ENCODE data around the gene ZSCAN4.
A peak's percentile ranks its signal among the peaks of the same experiment; 100 is the strongest.

Gene ZSCAN4

DNA sequence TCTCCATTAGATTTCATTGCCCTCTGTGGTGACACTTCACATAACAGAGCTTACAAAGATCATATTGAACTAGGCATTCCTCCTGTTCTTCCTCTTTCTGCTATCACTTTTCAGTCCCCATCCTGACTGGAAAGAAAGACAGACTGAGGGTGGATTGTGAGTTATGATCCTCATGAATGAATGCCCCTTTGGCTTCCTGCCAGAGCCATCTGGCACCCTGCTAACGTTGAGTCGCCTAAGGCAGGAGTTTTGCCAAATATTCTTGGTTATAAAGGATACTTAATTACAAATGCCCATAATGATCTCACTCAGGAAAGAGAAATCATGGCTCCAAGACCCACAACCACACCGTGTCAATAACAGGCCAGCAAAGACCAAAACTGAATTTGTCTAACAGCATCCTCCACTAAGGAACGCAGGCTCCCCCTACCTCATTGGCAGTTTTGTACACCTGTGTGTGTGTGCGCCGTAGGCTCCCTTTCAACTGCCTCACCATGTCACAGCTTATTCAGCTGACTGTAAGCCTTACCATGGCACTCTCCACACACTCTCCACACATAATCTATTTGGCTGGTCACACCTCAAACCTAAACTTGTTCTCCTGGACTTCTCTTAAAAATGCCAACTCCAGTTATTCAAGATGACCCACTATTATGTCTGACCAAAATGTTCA is 20.3 kb upstream of the ZSCAN4 start:
- DNase-seq (ENCODE audit: low read depth, low spot score) = no peak
- Histone ChIP-seq H3K4me1 (ENCODE audit: control insufficient read depth, insufficient read depth, low read length) (no peaks in the 10 kb centered on the region), H3K27me3 (ENCODE audit: control insufficient read depth, insufficient read depth, low read length) (no peaks in the 10 kb centered on the region), H3K9me3 (ENCODE audit: control insufficient read depth, insufficient read depth, low read length) (no peaks in the 10 kb centered on the region), H3K27ac (ENCODE audit: low read length) (no peak overlapping the region), H3K36me3 (ENCODE audit: control insufficient read depth, insufficient read depth, low read length) (no peaks in the 10 kb centered on the region), H3K4me3 (ENCODE audit: low read length) (no peak overlapping the region)
- no CpG with 5 or more reads among the region's 6 CpGs for WGBS (ENCODE audit: insufficient coverage, insufficient read length)

DNA sequence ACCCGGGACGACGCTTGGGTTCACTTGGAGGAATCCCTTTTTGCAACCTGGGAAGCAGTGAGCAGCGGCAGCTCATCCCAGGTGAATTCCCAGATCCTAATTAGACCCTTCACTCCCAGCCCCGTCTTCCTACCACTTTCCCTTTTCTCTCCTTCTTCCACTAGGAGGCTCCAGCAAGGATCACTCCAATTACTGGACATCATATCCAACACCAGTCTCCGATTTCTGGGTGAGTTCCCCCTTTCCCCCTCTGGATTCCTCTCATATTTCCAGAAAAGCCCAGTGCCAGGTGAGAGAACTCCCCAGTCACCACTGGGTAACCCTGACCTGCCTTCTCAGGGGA is 17.1 kb upstream of the ZSCAN4 start:
- Histone ChIP-seq H3K36me3 (ENCODE audit: control insufficient read depth, insufficient read depth, low read length) (no peaks in the 10 kb centered on the region), H3K4me3 (ENCODE audit: low read length) (no peak overlapping the region), H3K27me3 (ENCODE audit: control insufficient read depth, insufficient read depth, low read length) (no peaks in the 10 kb centered on the region), H3K27ac (ENCODE audit: low read length) (no peak overlapping the region), H3K9me3 (ENCODE audit: control insufficient read depth, insufficient read depth, low read length) (peaks cover 2% of the 10 kb centered on the region; the same call in 1 of the 2 replicates), H3K4me1 (ENCODE audit: control insufficient read depth, insufficient read depth, low read length) (no peaks in the 10 kb centered on the region)
- DNase-seq (ENCODE audit: low read depth, low spot score) = no peak
- WGBS (ENCODE audit: insufficient coverage, insufficient read length) = no CpG with 5 or more reads among the region's 6 CpGs

GRCh38 chr19:57653689-57654088 is 15.0 kb upstream of the ZSCAN4 start:
- no peak for DNase-seq (ENCODE audit: low read depth, low spot score)
- no peaks in the 10 kb centered on the region for H3K36me3 ChIP-seq (ENCODE audit: control insufficient read depth, insufficient read depth, low read length)
- WGBS (ENCODE audit: insufficient coverage, insufficient read length) = no CpG with 5 or more reads among the region's 2 CpGs

DNA sequence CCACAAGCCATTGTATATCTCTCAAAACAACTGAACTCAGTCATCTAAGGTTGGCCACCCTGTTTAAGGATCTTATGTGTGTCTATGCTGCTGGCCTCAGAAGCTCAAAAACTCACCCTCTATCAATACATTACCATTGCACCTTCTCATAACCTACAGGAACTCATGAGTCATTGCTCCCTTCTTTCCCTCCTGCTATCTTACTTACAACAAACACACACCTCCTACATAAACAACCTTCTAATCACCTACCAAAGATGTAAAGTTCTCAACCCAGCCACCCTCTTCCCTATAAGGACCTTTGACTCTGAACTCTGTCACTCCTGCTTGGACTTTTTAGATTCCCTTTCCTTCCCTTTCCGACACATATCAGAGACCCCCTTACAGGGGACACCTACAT is 13.3 kb upstream of the ZSCAN4 start:
- Histone ChIP-seq H3K4me3 (ENCODE audit: low read length) (no peak overlapping the region), H3K27ac (ENCODE audit: low read length) (no peak overlapping the region), H3K4me1 (ENCODE audit: control insufficient read depth, insufficient read depth, low read length) (no peaks in the 10 kb centered on the region), H3K27me3 (ENCODE audit: control insufficient read depth, insufficient read depth, low read length) (no peaks in the 10 kb centered on the region), H3K36me3 (ENCODE audit: control insufficient read depth, insufficient read depth, low read length) (no peaks in the 10 kb centered on the region), H3K9me3 (ENCODE audit: control insufficient read depth, insufficient read depth, low read length) (peaks cover 2% of the 10 kb centered on the region; the same call in 1 of the 2 replicates)
- no CpG with 5 or more reads among the region's 1 CpG for WGBS (ENCODE audit: insufficient coverage, insufficient read length)
- no peak for DNase-seq (ENCODE audit: low read depth, low spot score)

More at GRCh38 chr19:57653689-57654088, 15.0 kb upstream of the ZSCAN4 start:
- H3K27ac ChIP-seq (ENCODE audit: low read length) = no peak overlapping the region
- peaks cover 2% of the 10 kb centered on the region; the same call in 1 of the 2 replicates for H3K9me3 ChIP-seq (ENCODE audit: control insufficient read depth, insufficient read depth, low read length)
- no peaks in the 10 kb centered on the region for H3K27me3 ChIP-seq (ENCODE audit: control insufficient read depth, insufficient read depth, low read length)
- H3K4me1 ChIP-seq (ENCODE audit: control insufficient read depth, insufficient read depth, low read length) = no peaks in the 10 kb centered on the region
- H3K4me3 ChIP-seq (ENCODE audit: low read length) = no peak overlapping the region

GRCh38 chr19:57656346-57656745 is 12.4 kb upstream of the ZSCAN4 start:
- Histone ChIP-seq H3K9me3 (ENCODE audit: control insufficient read depth, insufficient read depth, low read length) (peaks cover 2% of the 10 kb centered on the region; the same call in 1 of the 2 replicates), H3K4me3 (ENCODE audit: low read length) (no peak overlapping the region), H3K27ac (ENCODE audit: low read length) (no peak overlapping the region), H3K36me3 (ENCODE audit: control insufficient read depth, insufficient read depth, low read length) (no peaks in the 10 kb centered on the region), H3K4me1 (ENCODE audit: control insufficient read depth, insufficient read depth, low read length) (no peaks in the 10 kb centered on the region), H3K27me3 (ENCODE audit: control insufficient read depth, insufficient read depth, low read length) (no peaks in the 10 kb centered on the region)
- no peak for DNase-seq (ENCODE audit: low read depth, low spot score)
- WGBS (ENCODE audit: insufficient coverage, insufficient read length) = no CpG with 5 or more reads among the region's 1 CpG

DNA sequence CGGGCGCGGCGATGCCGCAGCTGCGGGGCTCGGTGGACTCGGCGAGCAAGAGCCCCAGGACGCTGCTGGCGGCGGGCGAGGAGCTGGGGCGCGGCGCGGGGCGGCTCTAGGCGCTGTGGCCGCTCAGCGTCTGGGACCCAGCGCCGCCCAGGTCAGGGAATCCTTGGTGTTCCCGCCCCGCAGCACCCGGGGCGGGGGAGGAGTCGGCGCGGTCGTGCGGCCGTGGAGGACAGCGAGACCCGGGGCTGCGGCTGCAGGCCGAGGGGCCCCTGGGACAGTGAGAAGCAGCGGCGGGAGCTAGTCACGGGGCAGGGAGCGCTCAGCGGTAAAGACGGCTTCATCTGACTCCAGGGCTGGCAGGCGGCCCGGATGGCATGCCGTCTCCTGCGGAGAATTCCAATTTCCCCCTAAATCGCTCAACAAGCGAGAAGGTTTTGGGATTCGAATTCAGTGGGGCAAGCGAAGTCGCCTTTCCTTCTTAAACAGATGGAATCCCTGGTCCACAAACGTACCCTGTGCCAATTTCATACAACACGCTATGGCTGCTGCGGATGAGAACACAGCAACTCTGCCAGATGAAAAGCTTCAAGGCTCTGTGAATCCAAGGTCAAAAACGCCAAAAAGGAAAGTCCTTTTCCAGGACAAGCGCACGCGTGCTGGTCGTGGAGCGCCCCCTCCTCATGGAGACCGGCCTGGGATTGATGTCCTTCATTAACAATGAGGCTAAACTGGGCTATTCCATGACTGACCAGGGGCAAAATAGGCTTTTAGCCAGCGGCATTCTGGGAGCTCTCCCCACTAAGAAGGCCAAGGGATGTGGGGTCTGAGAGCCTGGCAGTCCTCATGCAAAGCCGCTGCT is 4.2 kb upstream of the ZSCAN4 start:
- no peaks in the 10 kb centered on the region for H3K27me3 ChIP-seq (ENCODE audit: control insufficient read depth, insufficient read depth, low read length)
- H3K9me3 ChIP-seq (ENCODE audit: control insufficient read depth, insufficient read depth, low read length) = no peaks in the 10 kb centered on the region; the same call in 1 of the 2 replicates
- H3K4me1 ChIP-seq (ENCODE audit: control insufficient read depth, insufficient read depth, low read length) = peaks cover 1% of the 10 kb centered on the region; the same call in 1 of the 2 replicates
- no peaks in the 10 kb centered on the region for H3K36me3 ChIP-seq (ENCODE audit: control insufficient read depth, insufficient read depth, low read length)
- WGBS (ENCODE audit: insufficient coverage, insufficient read length) = no CpG with 5 or more reads among the region's 64 CpGs
- H3K27ac ChIP-seq (ENCODE audit: low read length) = no peak overlapping the region
- peak overlapping the region; percentile 51; the same call in 1 of the 2 replicates for H3K4me3 ChIP-seq (ENCODE audit: low read length)
- DNase-seq (ENCODE audit: low read depth, low spot score) = no peak

- H3K36me3 ChIP-seq (ENCODE audit: control insufficient read depth, insufficient read depth, low read length) = no peaks in the 10 kb centered on the region
- no peak overlapping the region for H3K4me3 ChIP-seq (ENCODE audit: low read length)
- H3K27ac ChIP-seq (ENCODE audit: low read length) = no peak overlapping the region
- DNase-seq (ENCODE audit: low read depth, low spot score) = no peak
- H3K27me3 ChIP-seq (ENCODE audit: control insufficient read depth, insufficient read depth, low read length) = no peaks in the 10 kb centered on the region
- peaks cover 1% of the 10 kb centered on the region; the same call in 1 of the 2 replicates for H3K4me1 ChIP-seq (ENCODE audit: control insufficient read depth, insufficient read depth, low read length)
- no peaks in the 10 kb centered on the region; the same call in 1 of the 2 replicates for H3K9me3 ChIP-seq (ENCODE audit: control insufficient read depth, insufficient read depth, low read length)
- no CpG with 5 or more reads among the region's 9 CpGs for WGBS (ENCODE audit: insufficient coverage, insufficient read length)
These were observed 3.4 kb upstream of the ZSCAN4 start for GRCh38 chr19:57665261-57665806.

DNA sequence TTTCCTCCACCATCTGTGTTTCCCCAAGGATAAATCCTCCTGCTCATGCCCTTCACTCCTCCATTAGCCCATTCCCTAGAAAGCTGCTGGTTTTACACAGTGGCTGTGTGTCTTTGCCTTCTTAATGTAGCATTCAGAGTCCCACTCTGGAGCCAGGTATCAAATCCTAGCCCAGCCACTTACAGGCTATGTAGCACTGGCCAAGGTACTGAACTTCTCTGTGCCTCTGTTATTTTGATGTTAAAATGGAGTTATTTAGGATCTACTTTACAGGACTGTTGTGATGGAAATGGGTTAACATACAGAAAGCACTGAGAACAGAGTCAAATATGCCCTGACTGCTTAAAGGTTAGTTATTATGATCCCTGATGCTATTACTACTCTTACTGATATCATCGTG is 1.5 kb upstream of the ZSCAN4 start:
- Histone ChIP-seq H3K9me3 (ENCODE audit: control insufficient read depth, insufficient read depth, low read length) (no peaks in the 10 kb centered on the region; the same call in 1 of the 2 replicates), H3K4me1 (ENCODE audit: control insufficient read depth, insufficient read depth, low read length) (peaks cover 1% of the 10 kb centered on the region; the same call in 1 of the 2 replicates), H3K4me3 (ENCODE audit: low read length) (no peak overlapping the region), H3K27me3 (ENCODE audit: control insufficient read depth, insufficient read depth, low read length) (no peaks in the 10 kb centered on the region), H3K36me3 (ENCODE audit: control insufficient read depth, insufficient read depth, low read length) (no peaks in the 10 kb centered on the region), H3K27ac (ENCODE audit: low read length) (no peak overlapping the region)
- no peak for DNase-seq (ENCODE audit: low read depth, low spot score)
- WGBS (ENCODE audit: insufficient coverage, insufficient read length) = no CpG with 5 or more reads among the region's 1 CpG

- H3K27ac ChIP-seq (ENCODE audit: low read length) = no peak overlapping the region
- no CpG with 5 or more reads among the region's 7 CpGs for WGBS (ENCODE audit: insufficient coverage, insufficient read length)
- H3K9me3 ChIP-seq (ENCODE audit: control insufficient read depth, insufficient read depth, low read length) = no peaks in the 10 kb centered on the region; the same call in 1 of the 2 replicates
- H3K4me1 ChIP-seq (ENCODE audit: control insufficient read depth, insufficient read depth, low read length) = peaks cover 1% of the 10 kb centered on the region; the same call in 1 of the 2 replicates
- no peak overlapping the region for H3K4me3 ChIP-seq (ENCODE audit: low read length)
- DNase-seq (ENCODE audit: low read depth, low spot score) = no peak
- no peaks in the 10 kb centered on the region for H3K27me3 ChIP-seq (ENCODE audit: control insufficient read depth, insufficient read depth, low read length)
- no peaks in the 10 kb centered on the region for H3K36me3 ChIP-seq (ENCODE audit: control insufficient read depth, insufficient read depth, low read length)
These were observed 2.6 kb downstream of the ZSCAN4 start for GRCh38 chr19:57671124-57671895.

- no peaks in the 10 kb centered on the region for H3K36me3 ChIP-seq (ENCODE audit: control insufficient read depth, insufficient read depth, low read length)
- WGBS (ENCODE audit: insufficient coverage, insufficient read length) = no CpG with 5 or more reads among the region's 4 CpGs
- no peak for DNase-seq (ENCODE audit: low read depth, low spot score)
- H3K27me3 ChIP-seq (ENCODE audit: control insufficient read depth, insufficient read depth, low read length) = no peaks in the 10 kb centered on the region
- H3K9me3 ChIP-seq (ENCODE audit: control insufficient read depth, insufficient read depth, low read length) = no peaks in the 10 kb centered on the region; the same call in 1 of the 2 replicates
- no peaks in the 10 kb centered on the region; the same call in 1 of the 2 replicates for H3K4me1 ChIP-seq (ENCODE audit: control insufficient read depth, insufficient read depth, low read length)
- no peak overlapping the region for H3K4me3 ChIP-seq (ENCODE audit: low read length)
- no peak overlapping the region for H3K27ac ChIP-seq (ENCODE audit: low read length)
These were observed 3.7 kb downstream of the ZSCAN4 start for GRCh38 chr19:57672466-57672865.
